GM19452 (cell line): ENCODE data around the gene NOL8.

Source experiments
- ATAC-seq: cut with Tn5 transposase; IDR thresholded peaks from one replicate; pipeline ENCODE4 v1.9.1; 2021; ENCODE audit not compliant: unreplicated experiment

NOL8 gene

GRCh38 chr9:92270511-92270910 lies 54.6 kb downstream of the NOL8 start:
- no peak for ATAC-seq

GRCh38 chr9:92266486-92266885 lies 58.7 kb downstream of the NOL8 start:
- no peak for ATAC-seq

GRCh38 chr9:92265154-92265553 lies 60.0 kb downstream of the NOL8 start:
- ATAC-seq = no peak

DNA sequence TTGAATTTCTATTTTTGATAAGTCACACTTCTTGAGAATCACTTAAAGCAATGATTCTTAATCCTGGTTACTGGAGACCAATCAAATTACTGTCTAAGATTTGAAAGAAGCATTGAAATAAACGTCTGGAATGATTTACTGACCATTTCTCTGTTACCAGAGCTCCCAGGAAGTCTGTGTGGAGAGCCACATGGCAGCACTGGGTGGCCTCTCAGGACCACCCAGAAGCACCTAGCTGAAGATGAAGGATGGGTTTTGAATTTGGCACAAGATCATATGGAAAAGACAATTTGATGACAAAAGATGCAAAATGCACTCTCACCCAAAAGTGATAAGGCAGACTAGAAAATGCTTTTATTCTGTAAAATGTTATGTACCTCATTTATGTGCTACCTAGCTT lies 62.0 kb downstream of the NOL8 start:
- ATAC-seq = no peak

- no peak for ATAC-seq
These were observed 67.8 kb downstream of the NOL8 start for GRCh38 chr9:92257327-92257726.

DNA sequence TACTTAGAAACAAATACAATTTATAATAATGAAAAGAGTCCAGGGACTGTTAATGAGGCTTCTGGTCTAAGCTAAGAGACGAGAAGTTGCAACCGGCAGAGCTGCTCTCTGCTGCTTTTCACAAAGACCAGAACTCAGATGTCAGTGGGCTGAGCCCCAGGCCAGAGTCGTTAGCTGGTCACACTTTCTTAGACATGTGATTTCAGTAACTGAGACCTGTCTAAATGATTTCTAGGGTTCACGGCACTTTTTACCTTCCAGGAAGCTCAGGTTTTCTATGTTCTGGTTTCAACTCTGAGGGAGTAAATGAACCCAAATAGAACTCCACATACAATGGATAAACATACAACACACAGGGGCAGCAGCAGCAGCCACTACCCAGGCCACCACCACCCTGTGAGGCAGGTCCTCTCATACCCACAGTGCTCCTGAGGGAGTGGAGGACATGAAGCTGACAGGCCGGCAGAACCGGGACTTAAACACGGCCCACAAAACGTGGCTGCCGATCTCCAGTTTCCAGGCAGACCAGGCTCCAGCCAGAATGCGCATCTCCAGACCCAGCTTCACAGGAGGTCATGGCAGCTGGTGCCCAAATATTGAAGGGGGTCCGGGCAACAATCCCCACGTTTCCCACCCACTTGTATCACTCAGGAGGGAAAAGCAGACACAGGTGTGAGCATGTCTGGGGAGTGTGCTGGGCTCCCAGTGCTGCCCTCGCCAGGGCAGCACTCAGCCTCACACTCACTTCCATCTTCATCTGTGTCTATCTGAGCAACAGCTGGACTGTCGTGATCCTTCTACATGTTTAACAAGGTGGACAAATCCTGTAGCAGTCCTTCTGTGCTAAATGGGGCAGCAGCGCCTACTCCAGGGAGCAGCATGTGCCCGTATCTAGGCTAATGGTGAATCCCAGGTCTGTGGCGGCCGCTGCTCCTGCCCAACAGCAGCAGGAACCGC lies 70.5 kb downstream of the NOL8 start:
- ATAC-seq = no peak

DNA sequence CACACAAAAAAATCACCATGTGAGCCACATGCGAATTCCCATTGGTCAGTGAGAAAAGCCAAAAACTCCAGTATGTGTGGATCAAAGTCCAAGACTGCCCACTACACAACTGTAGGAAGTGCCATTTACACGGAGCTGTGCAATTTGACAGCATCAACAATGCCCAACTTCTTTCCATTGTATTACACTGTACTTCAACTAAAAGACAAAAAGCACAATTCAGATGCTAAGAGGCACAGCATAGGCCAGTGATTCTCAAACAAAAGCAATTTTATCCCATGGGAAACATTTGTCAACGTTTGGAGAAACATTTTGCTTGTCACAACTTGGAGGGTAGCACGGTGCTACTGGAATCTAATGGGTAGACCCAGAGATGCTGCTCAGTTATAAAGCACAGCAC lies 71.5 kb downstream of the NOL8 start:
- ATAC-seq = no peak

GRCh38 chr9:92247981-92248380 lies 77.2 kb downstream of the NOL8 start:
- ATAC-seq = no peak
